ENCODE results near the gene MCTS1.
"Not testable (repeated sequence)": the region's sequence is repeated elsewhere in the genome, so short reads cannot be mapped to it uniquely, and the experiment has no call there.

The MCTS1 gene

GRCh38 chrX:120629667-120630537 is 26.0 kb downstream of the MCTS1 start, which contains the start of gene C1GALT1C1:
C1GALT1C1 (minus strand) TSS chrX:120630054; CDS start chrX:120627166, 2,888 bp downstream.
- peak; percentile 75 for DNase-seq

- no peak for DNase-seq
These were observed 34.7 kb downstream of the MCTS1 start for GRCh38 chrX:120638619-120639018.

- DNase-seq, result no peak
These were observed 39.0 kb downstream of the MCTS1 start for GRCh38 chrX:120642871-120643270.

GRCh38 chrX:120647127-120647526 is 43.2 kb downstream of the MCTS1 start:
- DNase-seq, result no peak

- not testable (repeated sequence) for DNase-seq
These were observed 48.4 kb downstream of the MCTS1 start for GRCh38 chrX:120652256-120652655.

GRCh38 chrX:120653000-120653399 is 49.1 kb downstream of the MCTS1 start:
- DNase-seq, result no peak

- no peak for DNase-seq
These were observed 56.7 kb downstream of the MCTS1 start for GRCh38 chrX:120660637-120661036.
